Stomach (tissue), 9 donors: ENCODE measurements around the gene KRT17. TPM values are rescaled to one million over a fixed set of nuclear protein-coding genes. Genes with fewer than 3 reads are reported as not detected.
"Not testable (repeated sequence)": the region's sequence is repeated elsewhere in the genome, so short reads cannot be mapped to it uniquely, and the experiment has no call there.

ENCODE experiments used
- DNase-seq, 2 donors: peaks; one replicate each; pipeline versions ENCODE4 v3.0.0 to v3.0.0-alpha.2; 2013 to 2019
- H3K27ac ChIP-seq, 5 donors: fragments of 200-600 bp in 4 of 5; sonication (generic) in 4 of 5; one replicate each; pipeline ENCODE4 v1.5.1; 2013 to 2019; ENCODE audit warnings: mild to moderate bottlenecking in 1 of 5, moderate library complexity in 1 of 5
- H3K27me3 ChIP-seq, 3 donors: fragments of 200-600 bp; sonication (generic); one replicate each; pipeline ENCODE4 v1.5.1; 2017 to 2019; ENCODE audit warnings: mixed run types in 1 of 3
- H3K36me3 ChIP-seq, 4 donors: fragments of 200-600 bp; sonication (generic); 1 replicate in 3 of 4; 2 replicates in 1 of 4; pipeline ENCODE4 v1.5.1; 2016 to 2019
- H3K4me1 ChIP-seq, 4 donors: fragments of 200-600 bp; sonication (generic); one replicate each; pipeline ENCODE4 v1.5.1; 2016 to 2019
- H3K4me3 ChIP-seq, 4 donors: fragments of 200-600 bp; sonication (generic) in 3 of 4; one replicate each; pipeline ENCODE4 v1.5.1; 2016 to 2019; ENCODE audit warnings: mild to moderate bottlenecking in 1 of 4
- H3K9me3 ChIP-seq, 4 donors: fragments of 200-600 bp; sonication (generic); one replicate each; pipeline ENCODE4 v1.5.1; 2016 to 2019
- CTCF ChIP-seq, 7 experiments: fragments of 450-650 bp in 4 of 7; fragments of 200-600 bp in 3 of 7; sonication (generic) in 3 of 7; IDR thresholded peaks; one replicate each; pipeline ENCODE4 v1.5.1; 2016 to 2019; ENCODE audit warnings: antibody characterized with exemption in 7 of 7, control low read depth in 2 of 7, mild to moderate bottlenecking in 1 of 7
- EP300 ChIP-seq: sonication (generic); formaldehyde crosslinking; IDR thresholded peaks from one replicate; pipeline ENCODE4 v1.6.1; 2017; ENCODE audit warnings: antibody characterized with exemption
- POLR2A ChIP-seq, 4 donors: fragments of 450-650 bp; IDR thresholded peaks; one replicate each; pipeline ENCODE4 v1.6.1; 2016; ENCODE audit warnings: antibody characterized with exemption in 4 of 4, control low read depth in 2 of 4, mild to moderate bottlenecking in 1 of 4, moderate library complexity in 1 of 4
- POLR2AphosphoS5 ChIP-seq, 3 donors: sonication (generic); formaldehyde crosslinking; IDR thresholded peaks; one replicate each; pipeline ENCODE4 v1.6.1; 2016; ENCODE audit warnings: antibody characterized with exemption in 3 of 3
- WGBS, 5 donors: extraction: QIAGEN DNeasy Blood & Tissue Kit in 3 of 5; methylation state at CpG; one replicate each; pipeline versions ENCODE4 v1.1.5 to v1.1.7; 2013 to 2018; 5-methylcytosine and 5-hydroxymethylcytosine counted together
- intact Hi-C: fragments of 100-400 bp; cut with DNase I; formaldehyde crosslinking; loops from one replicate; pipeline ENCODE4 v1.15.1; 2023; ENCODE audit warnings: low total_unique reads
- polyA plus RNA-seq, 3 donors: library from polyadenylated mRNA; stranded (reverse); fragments of 200-250 nt; gene quantifications; one replicate each; pipeline ENCODE4 v1.2.3, GENCODE V29; 2013
- total RNA-seq, 5 donors: library from RNA; depleted of rRNA; stranded (reverse); fragments of >200 nt; gene quantifications; one replicate each; pipeline versions ENCODE4 v1.1.0 to v1.2.3, GENCODE V29; 2014 to 2016
- donor health status: healthy with polysubstance abuse.
- donor health status: Bipolar disorder and iron deficiency.
- donor health status: healthy.

Gene KRT17
- total and polyA plus RNA-seq, 8 donors: 1.6 to 14.2 (median 6.0) TPM; not detected in 1

DNA sequence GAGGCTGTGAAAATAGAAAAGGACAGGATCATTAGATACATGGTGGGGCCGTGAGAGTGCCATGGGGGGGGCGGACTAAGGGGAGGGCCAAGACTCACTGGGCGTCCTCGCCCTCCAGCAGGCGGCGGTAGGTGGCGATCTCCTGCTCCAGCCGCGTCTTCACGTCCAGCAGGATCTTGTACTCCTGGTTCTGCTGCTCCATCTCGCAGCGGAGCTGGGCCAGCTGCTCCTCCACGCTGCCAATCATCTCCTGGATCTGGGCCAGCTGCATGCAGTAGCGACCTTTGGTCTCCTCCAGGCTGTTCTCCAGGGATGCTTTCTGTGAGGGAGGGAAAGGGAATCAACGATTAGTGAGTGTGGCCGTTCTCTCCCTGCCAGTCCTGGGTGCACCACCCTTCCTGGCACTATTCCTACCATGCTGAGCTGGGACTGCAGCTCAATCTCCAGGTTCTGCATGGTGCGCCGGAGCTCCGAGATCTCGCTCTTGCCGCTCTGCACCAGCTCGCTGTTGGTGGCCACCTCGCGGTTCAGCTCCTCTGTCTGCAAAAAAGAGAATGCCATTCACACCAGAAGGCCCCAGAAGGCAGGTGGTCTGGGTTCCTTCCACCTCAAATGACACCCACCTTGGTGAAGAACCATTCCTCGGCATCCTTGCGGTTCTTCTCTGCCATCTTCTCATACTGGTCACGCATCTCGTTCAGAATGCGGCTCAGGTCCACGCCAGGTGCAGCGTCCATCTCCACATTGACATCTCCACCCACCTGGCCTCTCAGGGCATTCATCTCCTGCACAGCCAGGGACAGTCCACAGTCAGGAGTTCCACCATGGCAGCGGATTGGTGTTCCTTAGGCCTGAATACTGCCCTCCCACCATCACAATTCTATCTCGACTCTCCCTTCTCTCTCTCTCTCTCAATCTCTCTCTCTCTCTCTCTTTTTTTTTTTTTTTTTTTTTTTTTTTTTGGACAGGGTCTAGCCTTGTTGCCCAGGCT lies 40.9 kb downstream of the KRT17 start:
- WGBS, 5 donors: 64 to 84% (median 74%) methylated on average over 25 to 33 of the region's 33 CpGs
- Histone ChIP-seq H3K4me3 (no peak overlapping the region), H3K27ac (no peak overlapping the region), H3K27me3 (peaks cover 0 to 27% (median 0%) of the 10 kb centered on the region in 3 donors), H3K36me3 (no peaks in the 10 kb centered on the region), H3K9me3 (no peaks in the 10 kb centered on the region), H3K4me1 (no peaks in the 10 kb centered on the region)
- TF ChIP-seq EP300: no peak
- no peak for TF ChIP-seq POLR2AphosphoS5 (IDR thresholded peaks at IDR 0.05)
- TF ChIP-seq POLR2A (IDR thresholded peaks at IDR 0.05): no peak
- TF ChIP-seq CTCF (IDR thresholded peaks at IDR 0.05): no peak
- peak; percentile 26 to 30 for DNase-seq
- intact Hi-C loops: no loop called here

- intact Hi-C loops, H3K36me3 ChIP-seq, H3K9me3 ChIP-seq, H3K27ac ChIP-seq, H3K4me3 ChIP-seq, H3K4me1 ChIP-seq, DNase-seq: not testable (repeated sequence)
- WGBS, 5 donors: 79 to 88% (median 85%) methylated on average over 13 of the region's 13 CpGs
- peaks cover 0 to 38% (median under 1%) of the 10 kb centered on the region in 3 donors for H3K27me3 ChIP-seq
Observed at GRCh38 chr17:41582061-41582968, 42.1 kb downstream of the KRT17 start.

DNA sequence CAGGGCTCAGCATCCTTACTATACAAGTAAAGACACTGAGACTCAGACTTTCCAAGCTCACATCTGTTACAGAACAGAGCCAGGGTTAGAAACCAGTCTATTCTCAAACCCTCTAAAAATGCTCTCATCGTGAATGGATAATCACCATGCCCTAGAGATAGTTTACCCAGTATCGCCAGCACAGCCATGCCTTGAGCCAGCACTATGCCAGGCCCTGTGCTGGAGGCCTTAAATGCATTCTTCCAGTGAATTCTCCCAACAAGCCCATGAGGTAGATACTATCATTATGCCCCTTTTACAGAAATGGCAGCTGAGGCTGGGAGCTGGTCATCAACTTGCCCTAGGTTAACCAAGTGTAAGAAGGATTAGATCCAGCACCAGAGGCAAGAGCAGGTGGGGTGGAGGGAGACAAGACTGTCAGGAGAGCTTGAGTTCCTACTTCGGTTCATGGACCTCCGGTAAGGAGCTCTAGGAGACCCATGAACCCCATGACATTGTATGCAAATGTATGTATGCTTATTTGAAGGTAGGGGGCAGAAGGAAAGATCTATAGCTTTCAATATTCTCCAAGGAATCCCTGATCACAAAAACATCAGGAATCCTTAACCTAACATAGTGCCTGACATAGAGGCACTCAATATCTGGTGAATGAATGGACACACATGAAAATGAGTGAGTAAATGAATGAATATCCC lies 42.9 kb downstream of the KRT17 start:
- H3K27ac ChIP-seq: no peak overlapping the region
- 86 to 91% (median 90%) methylated on average over 4 of the region's 4 CpGs for WGBS, 5 donors
- H3K4me3 ChIP-seq: no peak overlapping the region
- TF ChIP-seq POLR2AphosphoS5 (IDR thresholded peaks at IDR 0.05): no peak
- no peak for TF ChIP-seq CTCF (IDR thresholded peaks at IDR 0.05)
- no peak for TF ChIP-seq EP300
- TF ChIP-seq POLR2A (IDR thresholded peaks at IDR 0.05): no peak
- H3K27me3 ChIP-seq: peaks cover 0 to 46% (median 8%) of the 10 kb centered on the region in 3 donors
- H3K4me1 ChIP-seq: no peaks in the 10 kb centered on the region
- no peak for DNase-seq
- intact Hi-C loops: no loop called here
- no peaks in the 10 kb centered on the region for H3K36me3 ChIP-seq
- H3K9me3 ChIP-seq: no peaks in the 10 kb centered on the region

- no peaks in the 10 kb centered on the region for H3K4me1 ChIP-seq
- no peaks in the 10 kb centered on the region for H3K9me3 ChIP-seq
- no peak for DNase-seq
- peaks cover 0 to 53% (median 10%) of the 10 kb centered on the region in 3 donors for H3K27me3 ChIP-seq
- H3K36me3 ChIP-seq: no peaks in the 10 kb centered on the region
- H3K27ac ChIP-seq: no peak overlapping the region
- H3K4me3 ChIP-seq: no peak overlapping the region
- WGBS, 5 donors: 31 to 65% (median 55%) methylated on average over 1 of the region's 1 CpG
- intact Hi-C loops: no loop called here
- TF ChIP-seq EP300 (no peak), CTCF (IDR thresholded peaks at IDR 0.05) (no peak), POLR2AphosphoS5 (IDR thresholded peaks at IDR 0.05) (no peak), POLR2A (IDR thresholded peaks at IDR 0.05) (no peak)
Observed at GRCh38 chr17:41580687-41581365, 43.5 kb downstream of the KRT17 start.
